ENCODE measurements around the gene NCK2. TPM values are rescaled to one million over a fixed set of nuclear protein-coding genes. Genes with fewer than 3 reads are reported as not detected.

Gene NCK2
- total RNA-seq, 2 donors from 2014 or later: 31.7 to 39.3 TPM

GRCh38 chr2:105737980-105738657 is 6.6 kb upstream of the NCK2 start:
- H3K4me3 ChIP-seq: no peak overlapping the region
- TF ChIP-seq CTCF (IDR thresholded peaks at IDR 0.05): no peak
- H3K27me3 ChIP-seq: no peaks in the 10 kb centered on the region
- no peaks in the 10 kb centered on the region for H3K9me3 ChIP-seq
- no peaks in the 10 kb centered on the region for H3K36me3 ChIP-seq
- no peak for DNase-seq (ENCODE audit: low spot score)
- no peak overlapping the region for H3K27ac ChIP-seq
- H3K4me1 ChIP-seq: no peaks in the 10 kb centered on the region

DNA sequence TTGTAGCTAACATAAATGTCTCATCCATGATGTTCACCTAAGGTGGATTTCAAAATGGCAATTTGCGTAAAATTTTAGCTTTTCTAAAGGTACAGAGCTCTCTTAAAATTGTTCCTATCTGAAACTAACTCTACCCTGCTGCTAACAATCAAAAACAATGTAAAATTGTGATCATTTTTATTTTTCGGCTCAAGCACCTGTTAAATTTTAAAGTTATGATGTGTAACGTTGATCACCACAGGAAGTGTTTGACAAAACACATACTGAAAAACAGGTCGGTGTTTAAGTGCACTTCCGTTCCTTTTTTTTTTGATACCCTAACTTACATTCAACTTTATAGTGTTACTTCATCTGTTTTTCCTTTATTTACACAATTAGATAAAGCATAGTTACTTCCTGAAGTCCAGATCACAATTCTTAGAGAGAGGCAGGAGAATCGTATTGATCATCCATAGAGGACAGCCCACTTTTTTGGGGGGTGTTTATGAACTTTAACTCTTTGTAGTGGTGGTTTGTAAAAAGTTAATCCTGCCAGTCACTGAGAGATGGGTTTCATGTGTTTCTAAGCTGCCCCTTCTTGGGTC is 6.0 kb upstream of the NCK2 start:
- DNase-seq (ENCODE audit: low spot score): no peak
- no peak overlapping the region for H3K4me3 ChIP-seq
- TF ChIP-seq CTCF (IDR thresholded peaks at IDR 0.05): no peak
- peaks cover 0 to 1% of the 10 kb centered on the region in 2 donors for H3K4me1 ChIP-seq
- H3K36me3 ChIP-seq: no peaks in the 10 kb centered on the region
- H3K27me3 ChIP-seq: no peaks in the 10 kb centered on the region
- H3K9me3 ChIP-seq: no peaks in the 10 kb centered on the region
- H3K27ac ChIP-seq: no peak overlapping the region

DNA sequence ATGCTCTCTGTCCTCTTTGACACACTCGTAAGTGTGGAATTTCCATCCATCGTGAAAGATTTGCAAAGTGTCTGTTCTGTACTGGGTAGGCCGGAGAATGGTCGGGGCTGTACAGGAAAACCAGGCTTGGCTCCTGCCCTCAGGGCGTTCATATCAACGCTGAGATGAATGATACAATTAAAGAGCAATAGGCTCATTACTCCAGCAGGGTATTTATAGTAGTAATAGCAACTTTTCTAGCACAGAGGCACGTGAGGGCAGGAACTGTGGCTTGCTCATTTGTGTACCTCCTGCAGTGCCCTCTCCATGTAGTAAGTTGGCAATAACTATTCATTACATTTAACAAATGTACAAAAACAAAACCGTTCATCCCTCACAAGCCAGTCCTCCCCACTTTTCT is 5.3 kb upstream of the NCK2 start:
- H3K27ac ChIP-seq: no peak overlapping the region

GRCh38 chr2:105739944-105740530 is 4.7 kb upstream of the NCK2 start:
- H3K4me1 ChIP-seq: peaks cover 0 to 7% of the 10 kb centered on the region in 2 donors
- no peak overlapping the region for H3K4me3 ChIP-seq
- no peak for TF ChIP-seq CTCF (IDR thresholded peaks at IDR 0.05)
- no peaks in the 10 kb centered on the region for H3K9me3 ChIP-seq
- no peaks in the 10 kb centered on the region for H3K36me3 ChIP-seq
- H3K27me3 ChIP-seq: no peaks in the 10 kb centered on the region
- no peak for DNase-seq (ENCODE audit: low spot score)
- no peak overlapping the region for H3K27ac ChIP-seq

More for the DNA sequence above, 5.3 kb upstream of the NCK2 start:
- no peak for DNase-seq (ENCODE audit: low spot score)
- Histone ChIP-seq H3K27me3 (no peaks in the 10 kb centered on the region), H3K36me3 (no peaks in the 10 kb centered on the region), H3K9me3 (no peaks in the 10 kb centered on the region), H3K4me3 (no peak overlapping the region), H3K4me1 (peaks cover 0 to 7% of the 10 kb centered on the region in 2 donors)
- TF ChIP-seq CTCF (IDR thresholded peaks at IDR 0.05): no peak

- Histone ChIP-seq H3K4me3 (no peak overlapping the region), H3K27me3 (no peaks in the 10 kb centered on the region), H3K9me3 (no peaks in the 10 kb centered on the region), H3K4me1 (peaks cover 0 to 15% of the 10 kb centered on the region in 2 donors), H3K27ac (no peak overlapping the region), H3K36me3 (no peaks in the 10 kb centered on the region)
- no peak for TF ChIP-seq CTCF (IDR thresholded peaks at IDR 0.05)
- DNase-seq (ENCODE audit: low spot score): no peak
Observed at GRCh38 chr2:105741174-105741573, 3.5 kb upstream of the NCK2 start.
